ENCODE data around the gene RPH3AL. TPM values are rescaled to one million over a fixed set of nuclear protein-coding genes. Genes with fewer than 3 reads are reported as not detected.

The RPH3AL gene
- polyA plus RNA-seq, 1 experiment: 4.0 TPM

DNA sequence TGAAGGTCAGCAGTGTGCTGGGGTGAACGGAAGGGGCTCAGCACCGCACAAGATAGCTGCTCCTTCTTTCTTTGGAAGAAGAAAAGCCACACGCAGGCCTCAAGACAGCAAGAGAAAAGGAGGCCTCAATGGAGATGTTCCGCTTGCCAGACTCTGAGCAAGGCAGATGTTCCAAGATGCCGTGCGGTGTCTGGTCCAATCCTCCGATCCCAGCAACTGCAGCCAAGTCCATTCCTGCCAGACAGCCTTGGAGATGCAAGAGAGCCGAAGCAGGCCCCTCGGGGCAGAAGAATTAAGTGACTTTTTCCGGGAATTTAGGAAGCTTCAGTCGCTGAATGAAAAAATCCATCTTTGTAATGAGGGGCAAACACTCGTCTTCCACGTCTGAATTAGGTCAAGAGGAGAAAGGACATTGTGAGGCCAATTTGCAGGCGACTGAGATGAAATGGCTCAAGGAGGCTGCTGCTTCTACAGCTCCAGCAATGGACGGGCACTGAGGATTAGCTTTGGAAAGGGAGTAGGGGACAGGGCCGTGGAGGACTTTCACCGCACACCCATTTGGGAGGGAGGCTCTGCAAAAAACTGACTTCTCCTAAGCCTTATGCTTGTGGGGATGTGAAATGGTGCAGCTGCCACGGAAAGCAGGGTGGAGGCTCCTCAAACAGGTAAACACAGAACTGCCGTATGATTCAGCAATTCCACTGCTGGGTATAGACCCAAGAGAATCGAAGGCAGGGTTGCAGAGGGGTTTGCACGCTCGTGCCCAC is 44.7 kb downstream of the RPH3AL start:
- DNase-seq (ENCODE audit: low read depth): no peak
- Histone ChIP-seq H3K27me3 (ENCODE audit: control insufficient read depth, insufficient read depth, low read length) (peaks cover 1% of the 10 kb centered on the region), H3K36me3 (ENCODE audit: control insufficient read depth, insufficient read depth, low read length) (no peaks in the 10 kb centered on the region), H3K4me3 (ENCODE audit: low read depth, low read length) (no peak overlapping the region)
- POLR2A ChIA-PET: no interaction called here
- CTCF ChIA-PET: interaction anchor here (0.9 kb wide), 1 partner anchor 171 kb away, joined by 3 read pairs; no protein-coding TSS in a partner anchor
- TF ChIP-seq, protein P1, sequence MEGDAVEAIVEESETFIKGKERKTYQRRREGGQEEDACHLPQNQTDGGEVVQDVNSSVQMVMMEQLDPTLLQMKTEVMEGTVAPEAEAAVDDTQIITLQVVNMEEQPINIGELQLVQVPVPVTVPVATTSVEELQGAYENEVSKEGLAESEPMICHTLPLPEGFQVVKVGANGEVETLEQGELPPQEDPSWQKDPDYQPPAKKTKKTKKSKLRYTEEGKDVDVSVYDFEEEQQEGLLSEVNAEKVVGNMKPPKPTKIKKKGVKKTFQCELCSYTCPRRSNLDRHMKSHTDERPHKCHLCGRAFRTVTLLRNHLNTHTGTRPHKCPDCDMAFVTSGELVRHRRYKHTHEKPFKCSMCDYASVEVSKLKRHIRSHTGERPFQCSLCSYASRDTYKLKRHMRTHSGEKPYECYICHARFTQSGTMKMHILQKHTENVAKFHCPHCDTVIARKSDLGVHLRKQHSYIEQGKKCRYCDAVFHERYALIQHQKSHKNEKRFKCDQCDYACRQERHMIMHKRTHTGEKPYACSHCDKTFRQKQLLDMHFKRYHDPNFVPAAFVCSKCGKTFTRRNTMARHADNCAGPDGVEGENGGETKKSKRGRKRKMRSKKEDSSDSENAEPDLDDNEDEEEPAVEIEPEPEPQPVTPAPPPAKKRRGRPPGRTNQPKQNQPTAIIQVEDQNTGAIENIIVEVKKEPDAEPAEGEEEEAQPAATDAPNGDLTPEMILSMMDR (IDR thresholded peaks at IDR 0.05; ENCODE audit: insufficient read depth, low read depth, low read length): no peak

DNA sequence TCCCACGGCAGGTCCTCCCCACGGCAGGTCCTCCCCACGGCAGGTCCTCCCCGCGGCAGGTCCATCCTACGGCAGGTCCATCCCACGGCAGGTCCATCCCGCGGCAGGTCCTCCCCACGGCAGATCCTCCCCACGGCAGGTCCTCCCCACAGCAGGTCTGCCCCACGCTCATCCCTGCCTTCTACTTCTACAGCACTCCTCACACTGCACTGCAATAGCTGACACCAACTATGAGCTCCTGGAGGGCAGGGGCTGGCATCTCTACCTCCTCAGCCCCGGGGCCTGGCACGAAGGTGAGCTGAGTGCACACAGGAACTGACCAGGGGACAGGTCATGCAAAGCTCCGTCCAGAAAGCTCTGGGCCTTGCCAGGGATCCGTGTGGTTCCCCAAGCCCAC is 45.3 kb downstream of the RPH3AL start:
- CTCF ChIA-PET: interaction anchor here (0.6 to 0.9 kb wide), 2 partner anchors 163 to 170 kb away, joined by 3 read pairs; no protein-coding TSS in a partner anchor
- H3K27me3 ChIP-seq (ENCODE audit: control insufficient read depth, insufficient read depth, low read length): peaks cover 1% of the 10 kb centered on the region; the same call in 1 of the 2 replicates
- no peak for DNase-seq (ENCODE audit: low read depth)
- POLR2A ChIA-PET: no interaction called here
- no peaks in the 10 kb centered on the region for H3K36me3 ChIP-seq (ENCODE audit: control insufficient read depth, insufficient read depth, low read length)
- TF ChIP-seq, protein P1 (IDR thresholded peaks at IDR 0.05; ENCODE audit: insufficient read depth, low read depth, low read length): no peak
- no peak overlapping the region for H3K4me3 ChIP-seq (ENCODE audit: low read depth, low read length)

DNA sequence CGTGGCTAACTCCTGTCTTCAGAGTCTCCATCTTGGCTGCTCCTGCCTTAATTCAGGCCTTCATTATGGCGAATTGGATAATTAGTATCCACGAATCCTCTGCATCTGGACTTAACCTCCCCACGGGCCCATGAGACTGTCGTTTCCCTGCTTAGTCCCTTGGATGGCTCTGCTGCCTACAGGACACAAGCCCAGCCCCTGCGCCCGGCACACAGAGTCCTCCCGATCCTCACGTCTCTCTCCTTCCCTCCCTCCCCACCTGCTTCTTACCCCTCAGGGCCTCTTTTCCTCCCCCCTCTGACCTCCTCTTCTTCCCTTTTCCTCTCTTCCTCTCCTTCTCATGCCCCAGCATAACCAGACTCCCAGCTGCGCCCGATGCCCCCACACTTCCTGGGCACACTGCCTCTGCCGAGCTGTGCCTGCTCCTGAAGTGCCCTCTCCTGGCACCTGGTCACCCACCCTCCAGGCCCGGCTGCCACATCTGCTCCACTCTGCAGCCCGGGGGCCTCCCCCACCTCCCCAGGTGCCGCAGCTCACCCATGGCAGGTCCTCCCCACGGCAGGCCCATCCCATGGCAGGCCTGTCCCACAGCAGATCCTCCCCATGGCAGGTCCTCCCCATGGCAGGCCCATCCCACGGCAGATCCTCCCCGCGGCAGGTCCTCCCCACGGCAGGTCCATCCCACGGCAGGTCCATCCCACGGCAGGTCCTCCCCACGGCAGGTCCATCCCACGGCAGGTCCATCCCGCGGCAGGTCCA is 45.9 kb downstream of the RPH3AL start:
- DNase-seq (ENCODE audit: low read depth): no peak
- ChIA-PET POLR2A (no interaction called here), CTCF (interaction anchor here (0.6 to 0.9 kb wide), 2 partner anchors 162 to 170 kb away, joined by 3 read pairs; no protein-coding TSS in a partner anchor)
- Histone ChIP-seq H3K4me3 (ENCODE audit: low read depth, low read length) (no peak overlapping the region), H3K36me3 (ENCODE audit: control insufficient read depth, insufficient read depth, low read length) (no peaks in the 10 kb centered on the region), H3K27me3 (ENCODE audit: control insufficient read depth, insufficient read depth, low read length) (peaks cover 1% of the 10 kb centered on the region; the same call in 1 of the 2 replicates)
- TF ChIP-seq, protein P1 (IDR thresholded peaks at IDR 0.05; ENCODE audit: insufficient read depth, low read depth, low read length): no peak

DNA sequence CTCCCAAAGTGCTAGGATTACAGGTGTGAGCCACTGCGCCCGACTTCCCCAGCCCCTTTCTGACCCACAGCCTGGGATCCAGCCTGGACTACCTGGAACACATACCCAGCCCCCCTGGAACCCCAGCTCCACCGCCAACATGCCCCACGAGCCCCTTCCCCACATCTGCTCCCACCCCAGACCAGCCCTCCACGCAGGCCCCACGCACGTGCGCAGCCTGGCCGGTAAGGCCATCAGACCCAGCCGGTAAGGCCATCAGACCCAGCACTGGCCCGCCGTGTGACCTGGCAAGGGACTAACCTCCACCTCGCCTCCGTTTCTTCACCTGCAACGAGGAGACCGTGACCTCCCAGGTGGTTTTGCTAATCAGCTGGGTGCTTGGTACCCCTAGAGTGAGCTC is 46.5 kb downstream of the RPH3AL start:
- ChIA-PET POLR2A (no interaction called here), CTCF (no interaction called here)
- no peaks in the 10 kb centered on the region for H3K36me3 ChIP-seq (ENCODE audit: control insufficient read depth, insufficient read depth, low read length)
- H3K4me3 ChIP-seq (ENCODE audit: low read depth, low read length): no peak overlapping the region
- DNase-seq (ENCODE audit: low read depth): no peak
- H3K27me3 ChIP-seq (ENCODE audit: control insufficient read depth, insufficient read depth, low read length): peaks cover 1% of the 10 kb centered on the region; the same call in 1 of the 2 replicates
- TF ChIP-seq, protein P1 (IDR thresholded peaks at IDR 0.05; ENCODE audit: insufficient read depth, low read depth, low read length): no peak
